HG02623 (cell line): ENCODE measurements around the gene CYP4A22.
"Not testable (repeated sequence)": the region's sequence is repeated elsewhere in the genome, so short reads cannot be mapped to it uniquely, and the experiment has no call there.

Experiments used
- ATAC-seq: cut with Tn5 transposase; IDR thresholded peaks from one replicate; pipeline ENCODE4 v1.9.1; 2021; ENCODE audit warnings: moderate library complexity; ENCODE audit not compliant: unreplicated experiment

The CYP4A22 gene

DNA sequence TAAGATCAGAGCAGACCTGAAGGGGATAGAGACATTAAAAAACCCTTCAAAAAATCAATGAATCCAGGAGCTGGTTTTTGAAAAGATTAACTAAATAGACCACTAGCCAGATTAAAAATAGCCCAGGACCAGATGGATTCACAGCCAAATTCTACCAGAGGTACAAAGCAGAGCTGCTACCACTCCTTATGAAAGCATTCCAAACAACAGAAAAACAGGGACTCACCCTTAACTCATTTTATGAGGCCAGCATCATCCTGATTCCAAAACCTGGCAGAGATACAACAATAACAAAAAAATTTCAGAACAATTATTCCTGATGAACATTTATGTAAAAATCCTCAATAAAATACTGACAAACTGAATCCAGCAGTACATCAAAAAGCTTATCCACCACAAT lies 19.2 kb downstream of the CYP4A22 start:
- ATAC-seq, result not testable (repeated sequence)

DNA sequence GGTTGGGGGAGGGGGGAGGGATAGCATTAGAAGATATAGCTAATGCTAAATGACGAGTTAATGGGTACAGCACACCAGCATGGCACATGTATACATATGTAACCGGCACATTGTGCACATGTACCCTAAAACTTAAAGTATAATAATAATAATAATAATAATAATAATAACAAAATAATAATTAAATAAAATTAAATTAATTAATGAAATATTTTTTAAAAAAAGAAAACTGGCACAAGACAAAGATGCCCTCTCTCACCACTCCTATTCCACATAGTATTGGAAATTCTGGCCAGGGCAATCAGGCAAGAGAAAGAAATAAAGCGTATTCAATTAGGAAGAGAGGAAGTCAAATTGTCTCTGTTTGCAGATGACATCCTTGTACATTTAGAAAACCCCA lies 20.7 kb downstream of the CYP4A22 start:
- not testable (repeated sequence) for ATAC-seq

DNA sequence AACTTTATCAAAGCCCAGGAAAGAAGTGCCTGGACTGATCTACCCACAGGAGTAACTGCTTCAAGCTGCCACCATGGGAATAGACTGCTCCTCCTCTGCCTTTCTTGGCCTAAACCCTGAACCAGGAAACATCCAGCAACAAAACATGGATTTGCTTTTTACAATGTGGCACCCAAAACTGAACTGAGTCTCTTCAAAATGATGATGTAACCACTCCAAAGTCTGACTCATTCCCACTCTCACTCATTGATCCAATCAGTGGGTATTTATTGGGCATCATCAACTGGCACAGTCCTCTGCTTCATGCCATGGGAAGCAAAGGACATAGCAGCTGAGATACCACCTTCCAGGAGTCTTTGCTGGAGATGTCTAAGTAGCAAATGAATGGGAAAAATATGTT lies 23.5 kb downstream of the CYP4A22 start:
- ATAC-seq, result no peak

DNA sequence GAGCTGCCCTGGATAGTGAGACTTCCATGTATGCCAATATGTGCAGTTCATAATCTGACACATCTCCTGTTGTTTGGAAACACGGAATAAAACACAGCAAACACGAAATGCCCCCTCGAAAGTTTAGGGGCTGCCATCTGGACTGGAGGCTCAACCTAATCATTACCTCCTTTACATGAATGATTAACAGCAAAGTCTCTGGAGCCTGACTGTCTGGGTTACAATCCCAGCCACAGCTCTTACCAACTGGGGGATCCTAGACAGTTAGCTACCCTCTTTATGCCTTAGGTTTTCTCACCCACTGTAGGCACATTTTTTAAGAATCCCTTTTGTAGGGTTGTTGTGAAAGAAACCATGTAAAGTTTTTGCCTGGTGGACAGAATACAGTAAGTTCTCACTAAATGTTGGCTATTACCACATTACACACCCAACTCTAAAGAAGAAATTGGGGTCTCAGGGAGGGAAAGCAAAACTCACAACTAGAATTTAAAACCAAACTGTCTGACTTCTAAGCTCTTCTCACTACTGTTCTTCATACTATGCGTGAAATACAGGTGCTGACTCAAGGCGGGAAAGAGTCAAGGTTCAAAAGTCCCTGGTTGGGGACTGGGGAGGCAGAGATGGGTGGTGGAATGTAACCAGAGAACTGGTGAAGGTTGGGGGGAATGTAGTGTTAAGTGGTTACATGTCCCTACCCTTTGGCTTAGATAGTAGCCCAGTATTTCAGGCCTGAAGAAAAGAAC lies 24.2 kb downstream of the CYP4A22 start:
- ATAC-seq, result no peak

DNA sequence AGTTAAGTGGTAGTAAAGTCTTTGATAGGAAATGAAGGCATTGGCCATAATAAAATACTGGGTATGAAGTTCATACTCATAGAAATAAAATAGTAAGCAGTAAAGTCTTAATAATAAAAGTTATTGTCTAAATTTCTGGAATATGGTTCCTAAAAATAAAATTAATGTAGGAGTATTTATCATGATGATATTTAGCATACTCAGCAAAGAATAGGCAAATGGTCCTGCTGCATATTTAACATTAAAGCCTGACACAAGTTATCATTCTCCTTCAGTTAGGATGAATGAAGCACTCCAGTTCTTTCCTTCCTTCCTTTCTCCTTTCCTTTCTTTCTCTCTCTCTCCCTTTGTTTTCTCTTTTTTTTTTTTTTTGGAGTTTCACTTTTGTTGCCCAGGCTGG lies 27.3 kb downstream of the CYP4A22 start:
- ATAC-seq, result no peak

DNA sequence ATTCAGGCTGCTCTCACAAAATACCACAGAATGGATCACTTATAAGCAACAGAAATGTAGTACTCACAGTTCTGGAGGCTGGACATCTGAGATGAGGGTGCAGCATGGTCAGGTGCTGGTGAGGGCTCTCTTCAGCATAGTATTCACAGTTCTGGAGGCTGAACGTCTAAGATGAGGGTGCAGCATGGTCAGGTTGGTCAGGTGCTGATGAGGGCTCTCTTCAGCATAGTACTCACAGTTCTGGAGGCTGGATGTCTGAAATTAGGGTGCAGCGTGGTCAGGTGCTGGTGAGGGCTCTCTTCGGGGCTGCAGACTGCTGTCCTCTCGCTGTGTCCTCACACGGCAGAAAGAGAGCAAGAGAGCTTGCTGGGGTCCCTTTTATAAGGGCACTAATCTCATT lies 35.5 kb downstream of the CYP4A22 start:
- ATAC-seq, result no peak

DNA sequence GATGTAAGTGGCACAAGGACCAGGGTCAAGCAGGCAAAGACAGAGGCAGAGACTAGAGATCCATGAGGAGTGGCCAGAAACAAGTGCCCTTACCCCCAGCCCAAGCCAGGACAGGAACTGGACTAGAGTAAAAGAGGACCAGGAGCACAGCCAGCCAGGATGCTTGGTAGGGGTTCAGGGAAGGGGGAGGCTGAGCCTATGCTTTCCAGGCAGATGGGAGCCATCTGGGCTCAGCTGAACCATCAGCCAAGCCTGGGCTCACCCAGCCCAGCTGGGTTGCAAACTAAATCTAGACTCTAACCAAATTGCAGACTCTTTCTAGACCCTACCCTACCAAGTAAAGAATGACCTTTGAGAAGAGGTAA lies 37.4 kb downstream of the CYP4A22 start:
- no peak for ATAC-seq

DNA sequence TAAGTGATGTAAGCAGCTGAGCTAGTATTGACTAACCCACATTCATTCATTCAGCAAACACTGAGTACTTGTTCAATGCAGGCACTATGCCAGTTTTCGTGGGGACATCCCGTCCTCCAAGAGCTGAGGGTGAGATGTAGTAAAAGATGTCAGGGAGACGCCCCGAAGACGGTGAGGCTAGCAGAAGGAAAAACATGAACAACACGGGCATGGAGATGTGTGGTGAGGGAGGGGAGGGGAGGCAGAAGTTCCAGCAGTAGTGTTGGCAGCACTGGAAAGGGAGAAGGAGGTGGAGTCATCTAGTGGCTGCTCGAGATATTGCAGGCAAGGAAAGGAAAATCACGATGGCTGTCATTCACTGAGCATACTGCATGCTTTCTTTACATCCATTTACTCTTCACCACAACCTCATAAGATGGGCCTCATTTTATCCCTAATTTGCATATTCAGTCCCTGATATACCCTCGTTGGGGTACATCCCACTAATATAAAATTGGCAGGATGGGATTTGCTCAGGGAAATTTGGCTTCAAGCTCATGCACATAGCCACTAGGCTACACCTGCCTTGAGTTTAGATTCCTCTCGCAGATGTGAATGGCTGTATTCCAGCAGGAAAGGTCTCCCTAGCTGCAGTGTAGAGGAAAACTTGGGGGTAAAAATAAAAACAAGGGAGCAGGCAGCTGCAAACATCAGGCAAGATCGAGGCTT lies 38.1 kb downstream of the CYP4A22 start:
- ATAC-seq, result no peak

DNA sequence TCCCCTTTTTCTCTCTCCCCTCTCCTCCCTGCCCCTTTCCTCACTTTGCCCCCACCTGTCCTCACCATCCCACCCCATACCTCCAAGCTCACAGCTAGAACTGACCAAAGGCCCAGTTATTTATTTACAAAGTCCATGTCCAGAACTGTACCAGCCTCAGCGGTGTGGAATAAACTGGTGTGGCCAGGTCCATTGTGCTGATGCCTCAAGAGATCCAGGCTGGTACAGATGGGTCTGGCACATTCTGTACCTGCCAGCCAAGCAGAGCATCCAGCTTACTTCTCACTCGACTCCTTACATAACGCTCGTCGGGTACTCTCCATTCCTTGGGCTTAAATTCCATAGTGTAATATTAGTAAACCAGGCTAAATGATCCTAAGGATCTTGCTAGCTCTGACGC lies 40.8 kb downstream of the CYP4A22 start:
- no peak for ATAC-seq

DNA sequence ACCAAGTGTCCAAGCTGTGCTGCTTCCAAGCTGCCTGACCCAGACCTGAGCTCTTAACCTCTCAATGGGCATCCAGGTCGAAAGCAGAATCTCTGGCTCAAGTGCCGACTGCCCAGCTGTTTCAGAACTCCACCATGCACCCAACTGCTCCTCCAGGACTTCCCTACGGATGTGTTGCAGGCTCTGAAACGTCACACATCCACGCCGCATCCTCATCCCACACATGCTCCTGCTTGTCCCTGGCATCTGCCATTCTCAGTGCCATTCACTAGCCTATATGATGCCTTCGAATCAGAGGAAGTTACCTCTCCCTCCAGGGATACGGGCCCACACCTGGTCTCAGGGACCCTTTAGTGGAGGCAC lies 41.4 kb downstream of the CYP4A22 start:
- ATAC-seq, result no peak

DNA sequence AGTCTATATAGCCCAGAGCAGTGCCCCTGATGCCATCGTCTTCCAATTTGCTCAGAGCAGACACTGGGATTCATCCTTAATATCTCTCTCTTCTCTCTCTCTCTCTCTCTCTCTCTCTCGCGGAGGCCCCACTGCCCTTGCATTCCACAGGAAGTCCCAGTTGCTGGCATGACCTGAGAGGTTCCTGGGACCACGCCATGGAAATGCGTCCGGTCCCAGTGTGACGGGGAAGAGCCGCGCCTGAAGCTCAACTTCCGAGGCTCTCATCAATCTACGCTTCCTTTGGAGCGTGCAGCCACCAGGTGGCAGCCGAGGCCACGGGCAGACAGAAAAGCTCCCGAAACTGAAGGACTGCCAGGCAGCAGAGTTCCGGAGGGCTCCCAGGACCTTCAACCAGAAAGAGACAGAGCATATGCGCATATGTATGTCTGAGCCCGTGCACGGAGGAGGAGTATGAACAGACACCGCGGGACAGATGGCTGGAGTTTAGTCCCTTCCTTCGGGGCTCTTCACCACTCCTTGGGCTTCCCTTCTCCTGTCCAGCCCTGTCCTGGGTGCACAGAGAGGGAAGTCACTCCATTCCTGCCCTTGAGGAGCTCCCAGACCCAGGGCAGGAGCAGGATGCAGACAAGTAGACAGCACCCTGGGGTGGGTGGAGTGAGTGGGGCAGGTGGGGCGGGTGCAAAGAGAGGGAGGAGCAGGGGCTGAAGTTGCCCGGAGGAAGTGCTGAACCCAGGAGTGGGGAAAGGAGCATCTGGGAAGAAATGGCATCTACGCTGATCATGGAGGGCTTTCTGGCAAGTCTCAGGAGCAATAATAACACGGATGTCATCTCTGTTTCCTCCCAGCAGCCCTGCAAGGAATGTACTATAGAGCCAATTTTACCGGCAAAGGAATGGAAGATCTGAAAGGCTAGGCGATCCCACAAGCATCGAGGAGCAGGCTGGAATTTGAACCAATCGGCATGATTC lies 42.1 kb downstream of the CYP4A22 start:
- peak; percentile 82 for ATAC-seq

DNA sequence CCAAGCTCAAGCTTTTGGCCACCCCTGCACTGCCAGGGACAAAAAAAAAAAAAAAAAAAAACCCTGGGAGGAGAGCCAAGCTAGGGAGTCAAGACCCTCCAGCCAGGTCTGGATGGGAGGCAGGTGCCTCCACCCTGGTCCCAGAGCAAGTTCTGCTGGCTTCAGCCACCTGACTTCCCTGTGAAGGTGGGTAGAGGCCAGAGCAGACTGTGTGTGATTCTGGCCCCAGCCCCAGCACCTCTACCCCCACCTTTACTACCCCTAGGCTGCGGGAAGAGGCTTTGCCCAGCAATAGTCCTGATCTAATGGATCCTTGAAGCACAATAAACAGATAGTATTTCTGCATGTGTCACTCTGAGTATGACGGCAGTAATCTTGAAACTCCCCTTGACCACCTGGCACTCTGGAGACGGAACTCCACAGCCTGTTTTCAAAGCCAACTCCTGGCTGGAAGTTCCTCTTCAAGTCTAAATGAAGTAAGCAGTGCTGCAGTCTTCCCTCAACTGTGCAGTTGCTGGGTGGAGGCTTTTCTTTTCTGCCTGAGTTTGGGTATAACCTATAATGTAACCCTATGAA lies 42.8 kb downstream of the CYP4A22 start:
- no peak for ATAC-seq

DNA sequence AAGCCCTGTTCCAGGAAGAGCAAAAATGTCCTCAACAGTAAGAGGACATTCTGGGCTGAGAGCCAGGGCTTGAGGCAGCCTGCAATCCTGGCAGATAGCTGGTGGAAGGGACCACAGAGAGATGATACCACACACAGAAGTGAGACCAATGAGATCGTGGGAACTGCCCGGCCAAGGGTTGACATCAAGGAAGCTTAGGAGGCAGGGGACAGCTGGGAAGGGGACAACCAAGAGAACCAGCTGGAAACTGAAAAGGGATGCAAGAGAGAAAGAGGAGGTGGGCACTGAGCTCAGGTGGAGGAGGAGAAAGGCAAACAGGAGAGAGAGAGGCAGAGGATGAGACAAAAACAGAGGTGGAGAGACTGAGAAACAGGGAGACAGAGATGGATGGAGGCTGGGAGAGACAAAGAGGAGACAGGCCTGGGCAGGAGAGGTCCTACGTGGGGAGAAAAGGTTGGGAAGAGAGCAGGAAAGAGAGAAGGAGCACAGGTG lies 43.4 kb downstream of the CYP4A22 start:
- no peak for ATAC-seq

DNA sequence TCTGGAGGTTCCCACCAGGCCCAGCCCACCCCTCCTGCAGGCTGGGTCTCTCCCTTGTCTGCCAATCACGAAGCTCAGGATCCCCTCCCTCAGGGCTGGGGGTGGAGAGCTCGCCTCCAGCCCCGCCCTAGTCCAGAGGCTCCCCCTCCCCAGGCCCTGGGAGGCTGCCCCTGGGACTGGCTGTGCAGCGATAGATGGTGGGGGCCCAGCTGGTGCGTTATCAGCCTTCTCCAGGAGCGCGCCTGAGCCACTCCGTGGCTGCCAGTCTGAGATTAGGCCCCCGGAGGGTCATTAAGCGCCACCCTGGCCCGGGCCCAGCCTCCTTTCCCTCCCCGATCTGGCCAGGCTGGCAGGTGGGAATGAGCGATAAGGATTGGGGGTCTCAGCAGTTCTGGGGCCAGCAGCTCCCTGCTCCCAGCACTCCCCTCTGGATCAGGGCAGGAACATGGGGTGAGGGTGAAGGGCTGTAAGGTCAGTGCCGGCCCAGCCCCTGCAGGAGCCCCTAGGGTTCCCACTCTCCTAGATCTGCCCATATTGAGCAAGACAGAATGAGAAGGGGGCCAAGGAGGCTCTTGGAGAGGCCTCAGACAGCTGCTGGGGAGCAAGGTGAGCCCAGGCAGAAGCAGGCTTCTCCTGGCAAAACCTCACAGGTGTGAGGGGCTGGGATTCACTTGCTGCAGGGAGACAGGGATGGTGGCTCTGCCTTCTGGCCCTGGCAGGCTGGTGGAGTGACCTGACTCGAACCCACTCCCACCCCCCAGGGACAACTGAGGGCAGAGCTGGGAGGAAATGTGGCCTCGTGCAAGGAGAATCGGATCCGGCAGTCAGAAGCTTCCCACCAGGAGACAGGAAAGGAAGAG lies 44.1 kb downstream of the CYP4A22 start:
- no peak for ATAC-seq

DNA sequence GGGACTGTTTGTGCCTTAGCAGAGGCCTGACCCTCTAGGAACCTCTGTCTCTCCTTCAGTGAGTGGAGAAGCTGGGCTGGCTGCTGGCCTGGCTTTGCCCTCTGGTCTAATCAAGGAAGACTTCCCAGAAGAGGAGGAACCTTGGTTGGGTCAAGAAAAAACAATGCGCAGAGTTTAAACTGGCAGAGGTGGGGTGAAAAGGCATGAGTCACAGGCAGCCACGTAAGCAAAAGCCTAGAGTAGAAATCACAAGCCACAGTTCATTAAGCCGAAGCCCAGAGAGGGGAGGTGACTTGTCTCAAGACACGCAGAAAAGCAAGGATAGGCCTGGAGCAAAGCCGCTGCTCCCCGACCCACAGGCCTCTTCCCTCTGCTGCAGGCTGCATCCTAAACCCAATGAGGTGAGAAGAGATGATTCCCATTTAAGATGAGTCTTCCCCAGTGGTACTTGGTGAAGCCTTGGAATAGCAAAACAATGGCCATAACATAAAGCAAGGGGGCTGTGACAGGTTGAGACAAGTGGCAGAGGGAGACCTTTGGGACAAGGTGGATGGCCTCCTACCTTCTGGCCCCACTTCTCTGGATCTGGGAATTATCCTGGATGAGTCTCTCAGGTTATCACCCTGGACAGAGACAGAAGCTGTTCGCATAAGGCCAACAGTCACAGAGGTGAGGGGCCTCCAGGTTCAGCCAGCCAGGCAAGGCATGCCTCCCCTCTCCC lies 44.9 kb downstream of the CYP4A22 start:
- ATAC-seq, result no peak

DNA sequence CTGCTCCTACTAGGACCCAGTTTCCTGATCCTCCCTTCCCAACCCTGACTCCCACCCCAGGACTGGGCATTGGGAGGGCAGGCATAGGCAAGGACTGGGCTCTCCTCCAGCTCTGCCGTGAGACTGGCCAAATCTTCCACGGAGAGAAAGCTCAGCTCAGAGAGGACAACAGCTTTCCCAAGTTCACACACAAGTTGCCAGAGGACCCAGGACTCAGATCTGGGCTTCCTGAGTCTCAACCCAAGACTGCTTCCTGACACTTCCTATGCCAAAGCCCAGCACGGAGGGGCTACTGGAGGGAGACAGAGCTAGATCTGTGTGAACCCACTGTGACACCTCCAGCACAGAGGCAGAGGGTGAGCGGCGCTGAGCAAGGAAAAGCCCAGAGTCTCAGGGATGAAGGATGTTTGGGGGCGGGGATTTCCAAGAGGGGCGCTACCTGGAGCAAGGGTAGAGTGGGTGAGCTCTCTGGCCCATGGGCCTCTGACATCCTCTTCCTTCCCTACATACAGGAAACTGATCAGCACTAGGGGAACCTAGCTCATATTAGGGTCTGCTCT lies 45.5 kb downstream of the CYP4A22 start:
- ATAC-seq, result no peak

DNA sequence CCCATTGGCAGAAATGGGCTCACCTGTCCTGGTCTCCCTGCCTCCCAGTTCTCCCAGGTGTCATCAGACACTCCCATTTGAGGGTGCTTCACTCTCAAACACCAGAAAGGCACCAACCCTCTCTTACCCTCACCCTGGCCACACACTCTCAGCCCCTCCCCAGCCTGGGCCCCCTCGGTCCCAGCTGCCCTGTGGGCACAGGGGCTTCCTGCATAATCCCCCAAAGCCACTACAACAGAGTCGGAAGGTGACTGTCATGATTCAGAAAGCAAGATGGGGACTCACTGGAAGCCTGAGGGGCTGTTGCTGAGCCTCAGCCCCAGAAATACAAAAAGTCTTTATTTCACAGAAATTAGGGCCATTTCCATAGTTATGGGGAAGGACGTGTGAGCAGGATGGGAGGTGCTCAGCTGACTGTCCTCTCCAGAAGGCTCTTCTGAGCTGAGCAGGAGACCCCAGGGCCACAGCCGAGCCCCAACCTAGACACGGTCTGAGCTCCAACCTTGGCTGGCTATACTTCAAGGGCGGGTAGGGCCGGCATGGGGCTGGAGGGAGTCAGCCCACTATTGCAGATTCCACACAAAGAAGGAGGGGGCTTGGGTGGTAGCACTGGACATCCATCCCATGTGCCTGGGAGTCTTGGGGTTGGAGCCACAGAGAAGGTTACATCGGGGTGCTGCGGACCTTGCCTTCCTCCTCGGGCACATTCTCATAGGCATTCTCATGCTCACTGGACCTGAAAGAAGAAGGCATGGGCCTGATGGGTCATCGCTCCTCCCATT lies 46.3 kb downstream of the CYP4A22 start:
- no peak for ATAC-seq

DNA sequence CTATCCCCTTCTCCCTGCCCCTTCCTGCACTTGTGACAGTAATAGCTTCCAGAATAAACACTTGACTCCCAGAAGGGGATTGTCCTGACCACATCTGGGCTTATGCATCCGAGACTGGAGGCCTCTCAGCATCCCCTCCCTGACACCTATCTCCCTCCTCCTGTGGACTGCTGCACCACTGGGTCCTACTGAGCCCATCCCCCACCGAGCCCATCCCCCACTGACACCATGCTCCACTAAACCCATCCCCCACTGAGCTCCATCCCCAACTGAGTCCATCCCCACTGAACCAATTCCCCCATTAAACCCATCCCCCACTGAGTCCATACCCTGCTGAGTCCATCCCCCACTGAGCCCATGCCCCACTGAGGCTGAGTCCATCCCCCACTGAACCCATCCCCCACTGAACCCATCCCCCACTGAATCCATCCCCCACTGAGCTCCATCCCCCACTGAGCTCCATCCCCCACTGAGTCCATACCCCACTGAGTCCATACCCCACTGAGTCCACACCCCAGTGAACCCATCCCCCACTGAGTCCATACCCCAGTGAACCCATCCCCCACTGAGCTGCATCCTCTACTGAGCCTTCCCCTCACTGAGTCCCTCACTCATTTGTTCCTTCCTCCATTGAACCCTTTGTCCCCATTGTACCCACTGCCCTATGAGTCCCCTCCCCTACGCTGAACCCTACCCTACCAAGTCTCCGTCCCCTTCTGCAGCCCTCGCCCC lies 47.0 kb downstream of the CYP4A22 start:
- no peak for ATAC-seq
